ENCODE results near the gene PMS1.

The PMS1 gene

DNA sequence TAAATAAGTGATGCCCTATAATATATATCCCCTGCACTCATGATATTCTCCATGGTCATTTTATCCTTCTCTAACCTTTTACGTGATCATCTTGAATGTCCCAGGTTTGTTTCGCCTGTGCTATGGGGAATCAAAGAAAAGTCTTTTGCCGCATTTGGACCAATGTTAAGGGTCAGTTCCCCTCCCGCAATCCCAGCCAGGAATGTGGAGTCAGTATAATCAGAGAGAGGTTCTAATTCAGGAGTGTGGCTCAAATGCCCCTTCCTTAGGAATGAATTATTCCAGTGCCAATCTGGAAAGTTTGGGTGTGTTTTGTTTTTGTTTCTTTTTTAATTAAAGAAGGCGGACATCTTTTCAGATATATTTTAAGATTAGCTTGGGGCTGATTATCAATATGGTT lies 41.8 kb downstream of the PMS1 start:
- DNase-seq (ENCODE audit: low read depth in 1 of 2, low spot score in 1 of 2), result no peak
- Histone ChIP-seq H3K4me3 (replicated peaks; ENCODE audit: insufficient read depth, low read length) (no peak overlapping the region), H3K27ac (replicated peaks) (no peak overlapping the region), H3K27me3 (ENCODE audit: insufficient read depth, poor library complexity, severe bottlenecking) (no peaks in the 10 kb centered on the region)
- no peak for TF ChIP-seq GABPA (IDR thresholded peaks at IDR 0.05; ENCODE audit: low read depth)
- TF ChIP-seq, protein P1, sequence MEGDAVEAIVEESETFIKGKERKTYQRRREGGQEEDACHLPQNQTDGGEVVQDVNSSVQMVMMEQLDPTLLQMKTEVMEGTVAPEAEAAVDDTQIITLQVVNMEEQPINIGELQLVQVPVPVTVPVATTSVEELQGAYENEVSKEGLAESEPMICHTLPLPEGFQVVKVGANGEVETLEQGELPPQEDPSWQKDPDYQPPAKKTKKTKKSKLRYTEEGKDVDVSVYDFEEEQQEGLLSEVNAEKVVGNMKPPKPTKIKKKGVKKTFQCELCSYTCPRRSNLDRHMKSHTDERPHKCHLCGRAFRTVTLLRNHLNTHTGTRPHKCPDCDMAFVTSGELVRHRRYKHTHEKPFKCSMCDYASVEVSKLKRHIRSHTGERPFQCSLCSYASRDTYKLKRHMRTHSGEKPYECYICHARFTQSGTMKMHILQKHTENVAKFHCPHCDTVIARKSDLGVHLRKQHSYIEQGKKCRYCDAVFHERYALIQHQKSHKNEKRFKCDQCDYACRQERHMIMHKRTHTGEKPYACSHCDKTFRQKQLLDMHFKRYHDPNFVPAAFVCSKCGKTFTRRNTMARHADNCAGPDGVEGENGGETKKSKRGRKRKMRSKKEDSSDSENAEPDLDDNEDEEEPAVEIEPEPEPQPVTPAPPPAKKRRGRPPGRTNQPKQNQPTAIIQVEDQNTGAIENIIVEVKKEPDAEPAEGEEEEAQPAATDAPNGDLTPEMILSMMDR (IDR thresholded peaks at IDR 0.05; ENCODE audit: insufficient read depth, low read length), result no peak
- TF ChIP-seq SPI1 (IDR thresholded peaks at IDR 0.05; ENCODE audit: borderline replicate concordance, low read depth), result no peak

- no peak for DNase-seq (ENCODE audit: low read depth in 1 of 2, low spot score in 1 of 2)
- Histone ChIP-seq H3K4me3 (replicated peaks; ENCODE audit: insufficient read depth, low read length) (no peak overlapping the region), H3K27me3 (ENCODE audit: insufficient read depth, poor library complexity, severe bottlenecking) (no peaks in the 10 kb centered on the region), H3K27ac (replicated peaks) (no peak overlapping the region)
- TF ChIP-seq, protein P1 (IDR thresholded peaks at IDR 0.05; ENCODE audit: insufficient read depth, low read length), result no peak
- TF ChIP-seq POLR2AphosphoS5 (IDR thresholded peaks at IDR 0.05; ENCODE audit: low read depth) (no peak), SPI1 (IDR thresholded peaks at IDR 0.05; ENCODE audit: borderline replicate concordance, low read depth) (no peak), GABPA (IDR thresholded peaks at IDR 0.05; ENCODE audit: low read depth) (no peak)
- TF ChIP-seq, protein P2, sequence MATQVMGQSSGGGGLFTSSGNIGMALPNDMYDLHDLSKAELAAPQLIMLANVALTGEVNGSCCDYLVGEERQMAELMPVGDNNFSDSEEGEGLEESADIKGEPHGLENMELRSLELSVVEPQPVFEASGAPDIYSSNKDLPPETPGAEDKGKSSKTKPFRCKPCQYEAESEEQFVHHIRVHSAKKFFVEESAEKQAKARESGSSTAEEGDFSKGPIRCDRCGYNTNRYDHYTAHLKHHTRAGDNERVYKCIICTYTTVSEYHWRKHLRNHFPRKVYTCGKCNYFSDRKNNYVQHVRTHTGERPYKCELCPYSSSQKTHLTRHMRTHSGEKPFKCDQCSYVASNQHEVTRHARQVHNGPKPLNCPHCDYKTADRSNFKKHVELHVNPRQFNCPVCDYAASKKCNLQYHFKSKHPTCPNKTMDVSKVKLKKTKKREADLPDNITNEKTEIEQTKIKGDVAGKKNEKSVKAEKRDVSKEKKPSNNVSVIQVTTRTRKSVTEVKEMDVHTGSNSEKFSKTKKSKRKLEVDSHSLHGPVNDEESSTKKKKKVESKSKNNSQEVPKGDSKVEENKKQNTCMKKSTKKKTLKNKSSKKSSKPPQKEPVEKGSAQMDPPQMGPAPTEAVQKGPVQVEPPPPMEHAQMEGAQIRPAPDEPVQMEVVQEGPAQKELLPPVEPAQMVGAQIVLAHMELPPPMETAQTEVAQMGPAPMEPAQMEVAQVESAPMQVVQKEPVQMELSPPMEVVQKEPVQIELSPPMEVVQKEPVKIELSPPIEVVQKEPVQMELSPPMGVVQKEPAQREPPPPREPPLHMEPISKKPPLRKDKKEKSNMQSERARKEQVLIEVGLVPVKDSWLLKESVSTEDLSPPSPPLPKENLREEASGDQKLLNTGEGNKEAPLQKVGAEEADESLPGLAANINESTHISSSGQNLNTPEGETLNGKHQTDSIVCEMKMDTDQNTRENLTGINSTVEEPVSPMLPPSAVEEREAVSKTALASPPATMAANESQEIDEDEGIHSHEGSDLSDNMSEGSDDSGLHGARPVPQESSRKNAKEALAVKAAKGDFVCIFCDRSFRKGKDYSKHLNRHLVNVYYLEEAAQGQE (IDR thresholded peaks at IDR 0.05; ENCODE audit: insufficient replicate concordance, low read depth), result no peak
These were observed 45.0 kb downstream of the PMS1 start for GRCh38 chr2:189829102-189829833.

GRCh38 chr2:189830510-189830909 lies 46.3 kb downstream of the PMS1 start:
- no peak for DNase-seq (ENCODE audit: low read depth in 1 of 2, low spot score in 1 of 2)

More at GRCh38 chr2:189830510-189830909, 46.3 kb downstream of the PMS1 start:
- Histone ChIP-seq H3K27me3 (ENCODE audit: insufficient read depth, poor library complexity, severe bottlenecking) (no peaks in the 10 kb centered on the region), H3K27ac (replicated peaks) (no peak overlapping the region), H3K4me3 (replicated peaks; ENCODE audit: insufficient read depth, low read length) (no peak overlapping the region)
- TF ChIP-seq, protein P1 (IDR thresholded peaks at IDR 0.05; ENCODE audit: insufficient read depth, low read length), result no peak
- TF ChIP-seq, protein P2 (IDR thresholded peaks at IDR 0.05; ENCODE audit: insufficient replicate concordance, low read depth), result no peak
- TF ChIP-seq GABPA (IDR thresholded peaks at IDR 0.05; ENCODE audit: low read depth) (no peak), SPI1 (IDR thresholded peaks at IDR 0.05; ENCODE audit: borderline replicate concordance, low read depth) (no peak), POLR2AphosphoS5 (IDR thresholded peaks at IDR 0.05; ENCODE audit: low read depth) (no peak)
